KMS-11 (cell line): ENCODE data around the gene CCL19.

Experiments used
- H2AFZ ChIP-seq: fragments of 200-600 bp; sonication (generic); 2 replicates; pipeline ENCODE4 v1.6.1; 2016; ENCODE audit warnings: antibody characterized with exemption, mixed run types, low read depth
- H3K27ac ChIP-seq: fragments of 200-600 bp; sonication (generic); 2 replicates; pipeline ENCODE4 v1.6.1; 2016; ENCODE audit warnings: mild to moderate bottlenecking, mixed run types
- H3K27me3 ChIP-seq: fragments of 200-600 bp; sonication (generic); 2 replicates; pipeline ENCODE4 v1.6.1; 2017; ENCODE audit warnings: mild to moderate bottlenecking, low read depth, mixed run types, moderate library complexity; ENCODE audit not compliant: insufficient read depth
- H3K36me3 ChIP-seq: fragments of 200-600 bp; sonication (generic); 2 replicates; pipeline ENCODE4 v1.6.1; 2017; ENCODE audit warnings: mild to moderate bottlenecking, mixed run types; ENCODE audit not compliant: insufficient read depth
- H3K4me1 ChIP-seq: fragments of 200-600 bp; sonication (generic); 2 replicates; pipeline ENCODE4 v1.6.1; 2016; ENCODE audit warnings: mild to moderate bottlenecking, low read depth, mixed run types; ENCODE audit not compliant: poor library complexity, severe bottlenecking
- H3K4me2 ChIP-seq: fragments of 200-600 bp; sonication (generic); 2 replicates; pipeline ENCODE4 v1.7.0; 2016; ENCODE audit warnings: mild to moderate bottlenecking, mixed run types
- H3K4me3 ChIP-seq: fragments of 200-600 bp; sonication (generic); IDR thresholded peaks from 2 replicates; pipeline ENCODE4 v1.6.1; 2017; ENCODE audit warnings: low read depth, low read length, mixed read lengths; ENCODE audit not compliant: insufficient read depth
- H3K79me2 ChIP-seq: fragments of 200-600 bp; sonication (generic); 2 replicates; pipeline ENCODE4 v1.6.1; 2016; ENCODE audit warnings: low read depth, mixed run types; ENCODE audit not compliant: insufficient read depth
- H3K9ac ChIP-seq: fragments of 200-600 bp; sonication (generic); 2 replicates; pipeline ENCODE4 v1.6.1; 2016; ENCODE audit warnings: mild to moderate bottlenecking, mixed run types
- H4K20me1 ChIP-seq: fragments of 200-600 bp; sonication (generic); 2 replicates; pipeline ENCODE4 v1.6.1; 2016; ENCODE audit warnings: mild to moderate bottlenecking, mixed run types; ENCODE audit not compliant: insufficient read depth
- TF ChIP-seq, protein P1 (sequence below): fragments of 200-600 bp; sonication (generic); conservative IDR thresholded peaks from 2 replicates; pipeline ENCODE4 v1.6.1; 2017; ENCODE audit warnings: low read depth, mild to moderate bottlenecking, antibody characterized with exemption, low read length, moderate library complexity, mixed read lengths

CCL19 gene

GRCh38 chr9:34644766-34645314 is 46.2 kb downstream of the CCL19 start:
- TF ChIP-seq, protein P1, sequence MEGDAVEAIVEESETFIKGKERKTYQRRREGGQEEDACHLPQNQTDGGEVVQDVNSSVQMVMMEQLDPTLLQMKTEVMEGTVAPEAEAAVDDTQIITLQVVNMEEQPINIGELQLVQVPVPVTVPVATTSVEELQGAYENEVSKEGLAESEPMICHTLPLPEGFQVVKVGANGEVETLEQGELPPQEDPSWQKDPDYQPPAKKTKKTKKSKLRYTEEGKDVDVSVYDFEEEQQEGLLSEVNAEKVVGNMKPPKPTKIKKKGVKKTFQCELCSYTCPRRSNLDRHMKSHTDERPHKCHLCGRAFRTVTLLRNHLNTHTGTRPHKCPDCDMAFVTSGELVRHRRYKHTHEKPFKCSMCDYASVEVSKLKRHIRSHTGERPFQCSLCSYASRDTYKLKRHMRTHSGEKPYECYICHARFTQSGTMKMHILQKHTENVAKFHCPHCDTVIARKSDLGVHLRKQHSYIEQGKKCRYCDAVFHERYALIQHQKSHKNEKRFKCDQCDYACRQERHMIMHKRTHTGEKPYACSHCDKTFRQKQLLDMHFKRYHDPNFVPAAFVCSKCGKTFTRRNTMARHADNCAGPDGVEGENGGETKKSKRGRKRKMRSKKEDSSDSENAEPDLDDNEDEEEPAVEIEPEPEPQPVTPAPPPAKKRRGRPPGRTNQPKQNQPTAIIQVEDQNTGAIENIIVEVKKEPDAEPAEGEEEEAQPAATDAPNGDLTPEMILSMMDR: no peak
- Histone ChIP-seq H3K4me2 (no peak overlapping the region), H3K27ac (no peak overlapping the region), H3K79me2 (peaks cover 11% of the 10 kb centered on the region; the same call in 1 of the 2 replicates), H3K27me3 (no peaks in the 10 kb centered on the region), H3K4me3 (no peak overlapping the region), H3K36me3 (no peaks in the 10 kb centered on the region), H3K4me1 (peaks cover 31% of the 10 kb centered on the region), H2AFZ (no peak overlapping the region), H4K20me1 (no peaks in the 10 kb centered on the region), H3K9ac (no peak overlapping the region)

- H3K79me2 ChIP-seq: peaks cover 6% of the 10 kb centered on the region; the same call in 1 of the 2 replicates
- peaks cover 30% of the 10 kb centered on the region for H3K4me1 ChIP-seq
- no peak overlapping the region for H3K27ac ChIP-seq
- no peaks in the 10 kb centered on the region for H4K20me1 ChIP-seq
- H3K4me3 ChIP-seq: no peak overlapping the region
- H3K27me3 ChIP-seq: no peaks in the 10 kb centered on the region
- H2AFZ ChIP-seq: no peak overlapping the region
- H3K9ac ChIP-seq: no peak overlapping the region
- no peak overlapping the region for H3K4me2 ChIP-seq
- H3K36me3 ChIP-seq: no peaks in the 10 kb centered on the region
- TF ChIP-seq, protein P1: no peak
Observed at GRCh38 chr9:34642679-34643078, 48.4 kb downstream of the CCL19 start.
